ENCODE measurements around the gene FTH1.

GRCh38 chr11:62012832-62013461 is 45.5 kb upstream of the FTH1 start:
- TF ChIP-seq CTCF (CRISPR knock-in tag; IDR thresholded peaks at IDR 0.05) = no peak
- TF ChIP-seq LRRFIP1 (CRISPR knock-in tag; conservative IDR thresholded peaks at IDR 0.05) = no peak
- TF ChIP-seq SRY (CRISPR knock-in tag; IDR thresholded peaks at IDR 0.05) = no peak
- no peak for TF ChIP-seq ZNF75D (CRISPR knock-in tag; IDR thresholded peaks at IDR 0.05; ENCODE audit: borderline replicate concordance)

Data from HepG2 (cell line).